Measurements from ENCODE around the gene RAB3A. TPM values are rescaled to one million over a fixed set of nuclear protein-coding genes. Genes with fewer than 3 reads are reported as not detected.

RAB3A gene
- total RNA-seq, 1 experiment from 2014 or later, result 6.7 TPM

GRCh38 chr19:18225702-18226468 lies 22.0 kb upstream of the RAB3A start, which contains the start of gene PDE4C:
Gene PDE4C, minus strand, starts transcription at chr19:18226438. Its CDS starts 23 bp downstream, at chr19:18226415.
- BruUV-seq (replicated peaks), result no TSS peak

GRCh38 chr19:18225355-18225701 lies 21.5 kb upstream of the RAB3A start:
- ChIA-PET CTCF (no interaction called here), POLR2A (ENCODE audit: unreplicated experiment) (no interaction called here)
- peaks cover 9% of the 10 kb centered on the region for H3K27me3 ChIP-seq (ENCODE audit: low read length)
- no peak overlapping the region for H2AFZ ChIP-seq (ENCODE audit: low read length)
- H3K36me3 ChIP-seq (ENCODE audit: low read depth, low read length), result no peaks in the 10 kb centered on the region
- intact Hi-C loops (cut with micrococcal nuclease), result no loop called here
- H3K9me3 ChIP-seq (ENCODE audit: low read length), result no peaks in the 10 kb centered on the region
- no peak overlapping the region for H3K4me3 ChIP-seq (ENCODE audit: low read length)
- no peak for ATAC-seq
- no peaks in the 10 kb centered on the region for H3F3A ChIP-seq (ENCODE audit: low read length, unreplicated experiment)
- H3K9me2 ChIP-seq (replicated peaks; ENCODE audit: low read length), result no peaks in the 10 kb centered on the region
- no peak for DNase-seq
- BruUV-seq (replicated peaks), result no TSS peak
- peaks cover 8% of the 10 kb centered on the region; the same call in 1 of the 2 replicates for H3K4me1 ChIP-seq (ENCODE audit: insufficient read depth, low read length)
- no peak overlapping the region for H3K27ac ChIP-seq (ENCODE audit: low read length)
- H3K4me2 ChIP-seq (ENCODE audit: low read length), result peak overlapping the region; percentile 85
- no peak overlapping the region for H3K9ac ChIP-seq (ENCODE audit: low read length)
- no peaks in the 10 kb centered on the region for H4K20me1 ChIP-seq (ENCODE audit: low read length)
- TF ChIP-seq EZH2 (IDR thresholded peaks at IDR 0.05; ENCODE audit: low read length, unreplicated experiment) (no peak), CTCF (conservative IDR thresholded peaks at IDR 0.05; ENCODE audit: low read depth, low read length) (no peak), EZH2phosphoT487 (IDR thresholded peaks at IDR 0.05; ENCODE audit: borderline replicate concordance, low read length) (no peak)
- H3K79me2 ChIP-seq (ENCODE audit: low read length), result no peaks in the 10 kb centered on the region

More at GRCh38 chr19:18225702-18226468, 22.0 kb upstream of the RAB3A start, which contains the start of gene PDE4C:
- Histone ChIP-seq H3K9ac (ENCODE audit: low read length) (no peak within 1 kb of the TSS), H3K79me2 (ENCODE audit: low read length) (no peaks in the 10 kb centered on the region), H3K9me2 (replicated peaks; ENCODE audit: low read length) (no peaks in the 10 kb centered on the region), H2AFZ (ENCODE audit: low read length) (no peak within 1 kb of the TSS), H3K36me3 (ENCODE audit: low read depth, low read length) (no peaks in the 10 kb centered on the region), H3K27me3 (ENCODE audit: low read length) (peaks cover 9% of the 10 kb centered on the region), H3K27ac (ENCODE audit: low read length) (no peak within 1 kb of the TSS), H3K9me3 (ENCODE audit: low read length) (no peaks in the 10 kb centered on the region), H3K4me2 (ENCODE audit: low read length) (peak within 1 kb of the TSS; percentile 85; the same call in 1 of the 2 replicates), H4K20me1 (ENCODE audit: low read length) (no peaks in the 10 kb centered on the region), H3K4me1 (ENCODE audit: insufficient read depth, low read length) (peaks cover 8% of the 10 kb centered on the region; the same call in 1 of the 2 replicates), H3K4me3 (ENCODE audit: low read length) (no peak within 1 kb of the TSS), H3F3A (ENCODE audit: low read length, unreplicated experiment) (no peaks in the 10 kb centered on the region)
- no peak for TF ChIP-seq EZH2 (IDR thresholded peaks at IDR 0.05; ENCODE audit: low read length, unreplicated experiment)
- TF ChIP-seq EZH2phosphoT487 (IDR thresholded peaks at IDR 0.05; ENCODE audit: borderline replicate concordance, low read length), result no peak
- no peak for TF ChIP-seq CTCF (conservative IDR thresholded peaks at IDR 0.05; ENCODE audit: low read depth, low read length)
- no peak for DNase-seq
- ChIA-PET CTCF (no interaction called here), POLR2A (ENCODE audit: unreplicated experiment) (no interaction called here)
- no peak for ATAC-seq
- intact Hi-C loops (cut with micrococcal nuclease), result no loop called here
